Endothelial cell of umbilical vein (primary cell): ENCODE results near the gene CECR2. TPM values are rescaled to one million over a fixed set of nuclear protein-coding genes. Genes with fewer than 3 reads are reported as not detected.

Experiments used
- BruUV-seq: library from RNA; stranded (reverse); fragments of 400-500 nt; replicated peaks from 2 replicates; lab custom pipeline; 2021; lab: Mats Ljungman, UMichigan
- CTCF ChIA-PET: fragments of 300-600, 350-600 bp; sonication (Branson Sonifier 250); formaldehyde crosslinking; loops from one replicate; lab custom pipeline; 2021; ENCODE audit warnings: antibody characterized with exemption, inconsistent platforms; lab: Charles Lee
- POLR2A ChIA-PET: fragments of 300-600, 350-600 bp; sonication (Branson Sonifier 250); formaldehyde crosslinking; loops from one replicate; lab custom pipeline; 2021; ENCODE audit warnings: antibody characterized with exemption, inconsistent platforms; lab: Charles Lee
- DNase-seq: peaks from one replicate; pipeline ENCODE4 v3.0.0-alpha.2; 2011; ENCODE audit warnings: low read depth, low spot score
- FAIRE-seq: peaks from 2 replicates; lab custom pipeline; 2011; peaks lifted over from hg19 to GRCh38; lab: Jason Lieb, UNC
- H2AFZ ChIP-seq: 2 replicates; pipeline ENCODE4 v1.6.0; 2012; ENCODE audit warnings: low read depth, low read length, control low read depth, inconsistent platforms
- H3K27ac ChIP-seq: 2 replicates; pipeline ENCODE4 v1.5.1; 2011; ENCODE audit warnings: low read depth, mild to moderate bottlenecking, control low read depth, low read length, moderate library complexity; ENCODE audit not compliant: insufficient read depth
- H3K27me3 ChIP-seq, 2 experiments: 2 replicates each; pipeline versions ENCODE4 v1.6.0 to v1.6.1; 2011; ENCODE audit warnings: low read length in 2 of 2, mixed read lengths in 1 of 2; ENCODE audit not compliant: control insufficient read depth in 2 of 2, insufficient read depth in 2 of 2
- H3K36me3 ChIP-seq, 2 experiments: 2 replicates in 1 of 2; 3 replicates in 1 of 2; pipeline ENCODE4 v1.5.1; 2011; ENCODE audit warnings: low read length in 2 of 2, mild to moderate bottlenecking in 1 of 2, moderate library complexity in 1 of 2; ENCODE audit not compliant: control insufficient read depth in 2 of 2, insufficient read depth in 2 of 2; ENCODE audit errors: extremely low read depth in 1 of 2
- H3K4me1 ChIP-seq: 3 replicates; pipeline ENCODE4 v1.5.1; 2011; ENCODE audit warnings: mild to moderate bottlenecking, low read length; ENCODE audit not compliant: control insufficient read depth, insufficient read depth; ENCODE audit errors: extremely low read depth
- H3K4me2 ChIP-seq: 2 replicates; pipeline ENCODE4 v1.6.1; 2011; ENCODE audit warnings: low read length, control low read depth, mixed read lengths; ENCODE audit not compliant: insufficient read depth
- H3K4me3 ChIP-seq, 3 experiments: fragments of 200-600 bp in 1 of 3; sonication (generic), shearing (Covaris generic) in 1 of 3; replicated peaks in 1 of 3; 2 replicates each; pipeline ENCODE4 v1.5.1; 2011 to 2016; ENCODE audit warnings: control low read depth in 3 of 3, low read length in 3 of 3, mild to moderate bottlenecking in 2 of 3, inconsistent platforms in 1 of 3, low read depth in 1 of 3, moderate library complexity in 1 of 3; ENCODE audit not compliant: insufficient read depth in 1 of 3
- H3K79me2 ChIP-seq: 2 replicates; pipeline ENCODE4 v1.6.0; 2012; ENCODE audit warnings: low read length, inconsistent platforms; ENCODE audit not compliant: control insufficient read depth, insufficient read depth
- H3K9ac ChIP-seq: replicated peaks from 2 replicates; pipeline ENCODE3; 2011; ENCODE audit warnings: low read length, control low read depth; ENCODE audit not compliant: insufficient read depth; ENCODE audit errors: extremely low read depth
- H3K9me1 ChIP-seq: replicated peaks from 3 replicates; pipeline ENCODE4 v1.6.0; 2011; ENCODE audit warnings: mild to moderate bottlenecking, low read length; ENCODE audit not compliant: control insufficient read depth, insufficient read depth; ENCODE audit errors: extremely low read depth
- H3K9me3 ChIP-seq: replicated peaks from 2 replicates; pipeline ENCODE4 v1.5.1; 2012; ENCODE audit warnings: low read length, inconsistent platforms; ENCODE audit not compliant: control insufficient read depth, insufficient read depth
- H4K20me1 ChIP-seq: replicated peaks from 2 replicates; pipeline ENCODE3; 2011; ENCODE audit warnings: mild to moderate bottlenecking, low read length; ENCODE audit not compliant: control insufficient read depth, insufficient read depth; ENCODE audit errors: extremely low read depth
- CTCF ChIP-seq, 2 donors: IDR thresholded peaks; 1 replicate in 1 of 2; 2 replicates in 1 of 2; pipeline ENCODE4 v1.5.1; 2011; ENCODE audit warnings: low read length in 2 of 2, mild to moderate bottlenecking in 2 of 2, moderate library complexity in 2 of 2, control low read depth in 1 of 2, inconsistent platforms in 1 of 2, low read depth in 1 of 2; ENCODE audit not compliant: insufficient read depth in 1 of 2; ENCODE audit errors: extremely low read depth in 1 of 2
- EZH2 ChIP-seq: IDR thresholded peaks from 2 replicates; pipeline ENCODE4 v1.6.1; 2012; ENCODE audit warnings: borderline replicate concordance, low read depth, mild to moderate bottlenecking, moderate library complexity, low read length, inconsistent platforms; ENCODE audit not compliant: severe bottlenecking
- GATA2 ChIP-seq: IDR thresholded peaks from 2 replicates; pipeline ENCODE4 v1.7.0; 2011; ENCODE audit warnings: low read depth, mild to moderate bottlenecking, moderate library complexity, mixed read lengths, low read length; ENCODE audit not compliant: insufficient read length, insufficient read depth
- MAX ChIP-seq: IDR thresholded peaks from 2 replicates; pipeline ENCODE4 v1.6.1; 2011; ENCODE audit not compliant: insufficient read depth, insufficient read length
- dilution Hi-C: fragments of 300-500 bp; cut with MboI; formaldehyde crosslinking; loops from one replicate; pipeline ENCODE4 v1.15.0; 2019; ENCODE audit warnings: low sequenced_read_pairs; ENCODE audit not compliant: extremely low pct_ligation_motif_present
- intact Hi-C: fragments of 100-400 bp; cut with micrococcal nuclease; formaldehyde crosslinking; loops from one replicate; pipeline ENCODE4 v1.10.0; 2022
- polyA plus RNA-seq, 4 experiments: library from polyadenylated mRNA; depleted of rRNA in 3 of 4; stranded (reverse) in 3 of 4; unstranded in 1 of 4; fragments of >200 nt; gene quantifications; 2 replicates each; pipeline versions ENCODE4 v1.2.1 to v1.2.3, GENCODE V29; 2011 to 2012; ENCODE audit warnings: missing spikeins in 1 of 4
- total RNA-seq: library from RNA; stranded (reverse); gene quantifications from 2 replicates; pipeline ENCODE4 v1.2.3, GENCODE V29; 2021

CECR2 gene
- total and polyA plus RNA-seq, 2 donors (not counting 3 experiments of a cell fraction or from before 2014, with no cell fraction given), result 0.01 TPM; not detected in 1

- no peaks in the 10 kb centered on the region for H3K9me3 ChIP-seq
- H3K79me2 ChIP-seq, result no peaks in the 10 kb centered on the region
- FAIRE-seq (no peak), DNase-seq (no peak)
- no peaks in the 10 kb centered on the region for H3K36me3 ChIP-seq
- POLR2A ChIA-PET, result no interaction called here
- H3K27me3 ChIP-seq, result no peaks in the 10 kb centered on the region
- H3K27ac ChIP-seq, result no peak overlapping the region
- H4K20me1 ChIP-seq, result no peaks in the 10 kb centered on the region
- no TSS peak for BruUV-seq
- no peaks in the 10 kb centered on the region for H3K9me1 ChIP-seq
- intact Hi-C loops, result loop anchor here (2.0 kb wide), 1 partner anchor 36 kb away; no protein-coding TSS in a partner anchor
- H2AFZ ChIP-seq, result peak overlapping the region; percentile 38
- CTCF ChIA-PET, result interaction anchor here (1.2 to 3.0 kb wide), 2 partner anchors 12 to 14 kb away, joined by 4 to 16 read pairs; no protein-coding TSS in a partner anchor
- no peak overlapping the region for H3K4me2 ChIP-seq
- no peak for TF ChIP-seq EZH2
- TF ChIP-seq GATA2, result no peak
- TF ChIP-seq MAX, result no peak
- TF ChIP-seq CTCF (IDR thresholded peaks at IDR 0.05; ENCODE audit: extremely low read depth in 1 of 2, insufficient read depth in 1 of 2, low read depth in 1 of 2, low read length in 2 of 2), result no peak
- no peak overlapping the region for H3K9ac ChIP-seq
- peaks cover 3% of the 10 kb centered on the region for H3K4me1 ChIP-seq
- H3K4me3 ChIP-seq, result no peak overlapping the region
- dilution Hi-C loops, result no loop called here
Measured at GRCh38 chr22:17570851-17571631, 201.8 kb downstream of the CECR2 start.
